ENCODE results near the gene UTS2.

UTS2 gene

DNA sequence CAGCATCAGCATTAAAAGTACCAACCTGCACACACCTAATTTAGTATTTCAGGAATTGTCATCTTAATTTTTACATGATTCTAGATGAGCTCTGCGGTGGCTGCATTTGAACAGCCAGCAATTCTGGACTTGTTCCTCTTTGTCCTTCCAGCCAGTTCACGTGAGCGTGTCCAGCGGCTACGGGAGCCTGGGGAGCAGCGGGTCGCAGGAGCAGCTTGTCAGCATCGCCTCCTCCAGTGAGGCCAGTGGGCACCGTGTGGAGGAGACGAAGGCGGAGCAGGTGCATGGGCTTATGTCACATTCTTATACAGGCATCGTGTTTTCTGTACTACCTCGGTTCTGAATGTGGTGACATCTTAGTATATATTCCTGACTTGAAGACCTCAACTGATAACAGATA, 43.1 kb downstream of the UTS2 start:
- no peak for DNase-seq

DNA sequence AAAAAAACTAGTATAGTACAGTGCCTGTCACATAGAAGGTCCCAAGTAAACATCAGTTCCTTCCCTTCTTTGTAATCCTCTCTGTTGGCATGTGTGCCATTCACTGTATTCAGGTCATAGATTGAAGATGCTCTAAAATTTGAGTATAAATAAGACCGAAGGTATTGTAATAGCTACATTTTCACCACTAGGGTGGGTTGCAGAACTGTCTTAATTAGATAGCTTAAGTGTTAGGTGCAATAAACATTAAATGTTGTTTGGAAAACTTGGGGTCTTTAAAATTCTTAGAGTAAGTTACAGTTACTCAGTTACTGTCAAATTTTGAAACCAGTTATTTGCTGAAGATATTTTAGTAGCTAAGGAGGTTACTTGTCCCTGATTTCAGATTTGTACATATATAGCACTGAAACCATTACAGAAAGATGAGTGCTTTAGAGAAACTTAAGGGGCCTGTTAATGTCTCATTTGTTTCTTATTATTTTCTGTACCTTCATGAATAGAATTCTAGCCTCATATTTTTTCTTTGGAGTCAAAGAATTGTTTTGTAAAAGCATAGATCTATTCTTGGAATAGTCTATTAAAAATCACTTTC, 44.5 kb downstream of the UTS2 start:
- DNase-seq: no peak

DNA sequence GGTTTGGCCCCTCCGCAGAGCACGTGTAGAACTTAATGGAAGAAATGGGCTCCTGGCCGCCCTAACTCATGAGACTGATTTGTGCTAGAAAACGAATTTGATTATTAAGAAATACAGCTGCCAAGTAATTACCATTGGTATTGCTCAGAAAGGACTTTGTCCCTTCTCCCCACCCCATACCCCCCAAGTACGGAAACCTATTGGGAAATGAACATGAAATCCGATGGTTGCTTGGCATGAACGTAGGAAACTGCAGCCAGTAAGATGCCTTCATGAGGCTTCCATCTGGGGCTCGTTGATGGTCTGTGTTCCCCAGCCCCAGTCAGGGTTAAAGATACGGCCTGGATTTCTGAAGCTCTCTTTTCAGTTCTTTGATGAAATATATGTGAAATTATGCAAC, 47.4 kb downstream of the UTS2 start:
- DNase-seq: no peak
